Thyroid gland (tissue), 4 donors: ENCODE data around the gene C10orf105.

Experiments used
- CTCF ChIP-seq, 6 experiments: fragments of 200-600 bp in 3 of 6; fragments of 450-650 bp in 3 of 6; sonication (generic) in 3 of 6; IDR thresholded peaks; one replicate each; pipeline ENCODE4 v1.5.1; 2016 to 2019; ENCODE audit warnings: antibody characterized with exemption in 6 of 6, mild to moderate bottlenecking in 2 of 6, inconsistent platforms in 1 of 6, moderate library complexity in 1 of 6
- POLR2A ChIP-seq, 2 donors: fragments of 450-650 bp; IDR thresholded peaks; one replicate each; pipeline ENCODE4 v1.6.1; 2017; ENCODE audit warnings: antibody characterized with exemption in 2 of 2, mild to moderate bottlenecking in 2 of 2, moderate library complexity in 1 of 2

GRCh38 chr10:71721313-71721712, 1.7 kb upstream of the C10orf105 start:
- no peak for TF ChIP-seq CTCF (IDR thresholded peaks at IDR 0.05)
- TF ChIP-seq POLR2A (IDR thresholded peaks at IDR 0.05): no peak
